Measurements from ENCODE around the gene CWF19L1. TPM values are rescaled to one million over a fixed set of nuclear protein-coding genes. Genes with fewer than 3 reads are reported as not detected.
"Not testable (repeated sequence)": the region's sequence is repeated elsewhere in the genome, so short reads cannot be mapped to it uniquely, and the experiment has no call there.

Gene CWF19L1
- total RNA-seq (2014; rRNA removed; shearing (Covaris generic)): 47.1 and 54.3 TPM in 2 replicates

DNA sequence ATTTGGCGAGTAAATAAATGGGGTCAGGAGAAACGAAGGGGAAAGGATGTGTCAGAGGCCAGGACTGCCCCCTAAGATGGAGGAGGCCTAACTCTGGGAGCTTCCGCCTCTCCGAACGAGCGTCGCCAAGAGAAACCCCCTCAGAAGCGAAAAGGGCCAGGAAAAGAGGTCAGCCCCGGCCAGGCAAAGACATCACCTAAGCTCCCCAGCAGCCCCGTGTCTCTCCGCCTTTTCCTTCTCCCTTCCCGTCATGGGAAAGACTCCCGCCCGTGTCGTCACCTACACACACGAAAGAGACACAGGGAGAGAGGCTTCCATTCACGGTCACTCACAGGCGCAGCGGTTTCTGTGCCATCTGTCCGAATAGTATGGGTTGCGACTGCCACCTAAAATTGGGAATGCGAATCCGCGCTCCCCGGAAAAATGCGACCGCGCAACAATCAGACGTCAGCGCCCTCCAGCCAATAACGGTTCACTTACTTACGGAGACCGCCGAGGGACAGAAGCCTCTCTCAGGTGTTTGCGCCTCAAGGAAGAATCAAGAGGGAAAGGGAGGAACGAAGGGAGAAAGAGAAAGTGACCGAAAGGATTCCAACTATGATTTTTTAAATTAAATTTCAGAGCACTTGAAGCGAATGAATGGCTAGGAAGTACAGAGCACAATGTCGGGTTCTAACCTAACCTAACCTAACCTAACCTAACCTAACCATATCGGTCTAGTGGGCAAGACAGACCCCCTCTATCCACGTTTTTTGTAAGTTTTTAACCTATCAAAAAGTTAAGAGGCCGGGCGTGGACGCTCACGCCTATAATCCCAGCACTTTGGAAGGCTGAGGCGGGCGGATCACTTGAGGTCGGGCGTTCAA, at the start of gene CWF19L1:
Gene CWF19L1 (minus strand): TSS at position 400 of the 866 bp plus-strand sequence. CDS start 45 bp downstream, at position 355.
- peak; percentile 77 for DNase-seq (ENCODE audit: low spot score)

DNA sequence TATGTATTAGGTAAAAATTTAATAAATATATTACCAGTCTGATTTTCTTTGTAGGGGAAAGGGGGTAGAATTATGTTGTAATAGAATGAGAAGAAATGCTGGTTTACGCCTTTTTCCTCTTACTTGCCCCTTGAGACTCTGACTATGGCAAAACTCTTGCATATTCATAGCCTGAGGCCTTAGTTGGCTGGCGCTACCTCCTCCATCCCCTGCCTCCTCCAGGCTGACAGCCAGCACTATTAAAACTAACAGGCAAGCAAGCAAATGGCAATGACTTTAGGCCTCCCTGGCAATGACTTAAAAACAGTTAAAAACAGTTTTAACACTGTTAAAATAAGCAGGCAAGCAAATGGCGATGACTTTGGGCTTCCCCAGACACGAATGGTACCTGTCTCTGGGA, 48.2 kb upstream of the CWF19L1 start:
- DNase-seq (ENCODE audit: low spot score): no peak

GRCh38 chr10:100311298-100311697, 43.9 kb upstream of the CWF19L1 start:
- no peak for DNase-seq (ENCODE audit: low spot score)

GRCh38 chr10:100307684-100308083, 40.2 kb upstream of the CWF19L1 start:
- DNase-seq (ENCODE audit: low spot score): peak; percentile 35

GRCh38 chr10:100306861-100307260, 39.4 kb upstream of the CWF19L1 start:
- no peak for DNase-seq (ENCODE audit: low spot score)

- DNase-seq (ENCODE audit: low spot score): no peak
Measured at GRCh38 chr10:100304414-100304813, 37.0 kb upstream of the CWF19L1 start.

DNA sequence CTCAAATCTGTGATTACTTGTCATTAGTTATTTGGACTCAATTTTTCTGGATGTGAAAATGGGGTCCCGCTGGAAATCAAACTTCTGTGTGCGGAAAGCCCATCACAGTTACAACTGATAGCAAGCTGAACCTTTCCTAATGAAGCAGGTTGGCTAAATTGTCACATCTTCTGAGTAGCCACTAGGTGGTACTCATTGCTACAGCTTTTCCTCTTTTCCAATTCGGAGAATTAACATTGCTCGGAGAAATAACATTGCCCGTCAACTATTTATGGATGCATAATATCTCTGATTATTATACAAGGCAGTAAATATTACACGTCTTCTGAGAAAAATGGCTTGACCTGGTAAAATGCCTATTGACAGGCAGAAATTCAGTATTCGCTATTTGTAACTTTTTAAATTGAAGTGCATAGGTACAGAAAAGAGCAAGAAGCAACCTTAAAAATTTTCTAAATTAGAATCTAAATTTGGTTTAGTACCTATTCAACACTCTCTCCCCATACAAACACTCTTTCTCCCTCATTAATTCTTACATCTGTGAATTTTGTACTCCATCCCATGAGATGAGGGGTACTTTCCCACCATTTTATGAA, 36.4 kb upstream of the CWF19L1 start:
- peak; percentile 57 for DNase-seq (ENCODE audit: low spot score)

GRCh38 chr10:100301123-100301522, 33.7 kb upstream of the CWF19L1 start:
- not testable (repeated sequence) for DNase-seq (ENCODE audit: low spot score)

DNA sequence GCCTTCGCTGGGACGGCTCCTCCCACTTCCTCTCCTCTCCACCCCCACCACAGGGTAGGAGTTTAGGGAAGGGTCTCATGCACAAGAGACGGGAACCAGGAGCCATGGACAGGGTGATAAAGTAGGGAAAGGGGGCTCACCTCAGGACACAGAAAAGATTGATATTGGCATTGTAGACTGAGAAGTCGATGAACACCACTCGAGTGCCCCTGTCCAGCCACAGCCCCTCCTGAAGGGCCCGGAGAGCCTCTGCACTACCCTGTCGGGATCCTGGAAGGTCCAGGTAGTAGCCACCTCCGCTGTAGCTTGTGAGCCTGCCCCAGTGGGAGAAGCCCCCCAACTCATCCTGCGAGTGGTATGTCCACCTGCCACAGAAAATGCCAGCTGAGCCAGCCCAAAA, 29.8 kb upstream of the CWF19L1 start:
- no peak for DNase-seq (ENCODE audit: low spot score)

DNA sequence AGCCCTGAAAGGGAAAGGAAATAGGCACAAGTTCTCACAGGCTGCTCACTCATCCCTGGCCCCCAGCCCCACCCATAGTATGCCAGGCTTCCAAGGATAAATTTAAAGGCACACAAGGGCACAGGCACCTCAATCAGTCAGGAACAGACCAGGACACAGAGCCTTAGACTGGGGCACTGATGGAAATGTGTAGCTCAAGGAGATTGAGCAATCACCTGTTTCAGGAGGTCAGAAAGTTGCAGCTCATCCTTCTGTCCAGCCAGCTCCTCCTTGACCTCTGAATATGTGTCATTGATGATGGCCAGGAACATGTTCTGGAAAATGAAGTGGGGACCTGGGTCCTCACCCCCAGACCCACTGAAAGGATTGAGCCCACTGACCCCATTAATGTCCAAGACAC, 25.6 kb upstream of the CWF19L1 start:
- no peak for DNase-seq (ENCODE audit: low spot score)

- DNase-seq (ENCODE audit: low spot score): not testable (repeated sequence)
Measured at GRCh38 chr10:100292300-100292699, 24.9 kb upstream of the CWF19L1 start.

DNA sequence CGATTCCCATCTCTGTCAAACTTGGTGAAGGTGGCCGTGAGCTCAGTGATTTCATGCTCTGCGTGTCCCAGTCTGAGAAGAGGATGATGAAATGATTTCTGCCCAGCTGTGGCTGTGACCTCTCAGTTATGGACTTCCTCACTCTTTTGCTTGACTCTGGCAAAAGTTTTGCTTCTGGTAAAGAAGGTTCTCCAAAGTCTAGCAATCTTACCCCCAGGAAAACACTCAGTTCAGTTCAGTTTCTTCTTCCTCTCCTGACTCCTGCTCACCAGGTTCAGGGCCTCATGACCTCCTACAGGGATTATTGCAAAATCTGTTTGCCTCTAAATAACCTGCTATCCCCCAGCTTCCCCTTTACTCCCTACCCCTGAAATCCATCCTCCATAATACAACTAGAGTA, 23.9 kb upstream of the CWF19L1 start:
- DNase-seq (ENCODE audit: low spot score): no peak

DNA sequence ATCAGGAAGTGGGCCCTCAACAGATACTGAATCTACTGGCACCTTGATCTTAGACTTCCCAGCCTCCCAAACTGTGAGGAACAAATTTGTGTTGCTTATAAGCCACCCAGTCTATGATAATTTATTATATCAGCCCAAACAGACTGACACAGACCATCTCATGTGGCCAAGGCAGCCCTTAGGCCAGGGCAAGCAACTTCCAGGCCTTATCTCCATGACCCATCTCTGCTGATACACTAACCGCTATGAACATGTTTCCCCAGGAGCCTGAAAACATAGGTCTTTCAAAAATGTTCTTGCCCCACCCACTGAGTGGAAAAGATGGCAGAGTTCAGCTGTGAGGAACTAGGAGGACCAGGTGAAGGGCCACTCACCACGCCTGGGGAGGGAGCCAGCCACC, 22.2 kb upstream of the CWF19L1 start:
- DNase-seq (ENCODE audit: low spot score): no peak

DNA sequence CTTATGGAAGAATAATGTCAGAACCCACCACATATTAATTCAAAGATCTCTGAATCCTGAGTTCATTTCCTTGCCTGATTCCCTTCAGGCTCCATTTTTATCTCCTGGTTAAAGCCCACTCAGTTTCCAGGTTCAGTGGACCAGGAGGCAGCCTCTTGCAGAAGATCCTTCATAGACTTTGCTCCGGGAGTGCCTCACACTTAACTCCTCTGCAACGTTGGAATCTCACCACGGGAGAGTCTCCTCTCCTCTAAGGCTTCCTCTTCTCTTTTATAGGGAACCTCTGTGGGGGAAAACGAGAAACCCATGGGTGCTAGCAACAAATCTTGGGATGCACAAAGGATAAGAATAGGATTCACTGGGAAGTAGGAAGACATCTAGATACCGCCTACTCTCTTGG, 20.8 kb upstream of the CWF19L1 start:
- no peak for DNase-seq (ENCODE audit: low spot score)

DNA sequence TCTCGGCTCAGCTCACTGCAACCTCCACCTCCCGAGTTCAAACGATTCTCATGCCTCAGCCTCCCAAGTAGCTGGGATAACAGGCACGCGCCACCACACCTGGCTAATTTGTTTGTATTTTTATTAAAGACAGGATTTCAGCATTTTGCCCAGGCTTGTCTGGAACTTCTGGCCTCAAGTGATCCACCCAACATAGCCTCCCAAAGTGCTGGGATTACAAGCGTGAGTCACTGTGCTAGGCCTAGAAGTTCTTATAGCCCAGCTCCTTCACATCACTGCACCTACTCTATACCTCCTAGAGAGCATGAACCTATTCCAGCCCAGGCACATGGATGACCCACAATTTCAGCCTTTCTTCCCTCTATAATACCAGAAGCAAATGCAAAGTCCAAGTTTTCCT, 20.3 kb upstream of the CWF19L1 start:
- no peak for DNase-seq (ENCODE audit: low spot score)

- peak; percentile 84 for DNase-seq (ENCODE audit: low spot score)
Measured at GRCh38 chr10:100286051-100287033, 18.9 kb upstream of the CWF19L1 start, which contains the start of gene BLOC1S2. Gene BLOC1S2 (minus strand): TSS chr10:100286680. CDS start chr10:100286659, 21 bp downstream.

- DNase-seq (ENCODE audit: low spot score): peak; percentile 16
Measured at GRCh38 chr10:100285326-100285725, 17.9 kb upstream of the CWF19L1 start.

DNA sequence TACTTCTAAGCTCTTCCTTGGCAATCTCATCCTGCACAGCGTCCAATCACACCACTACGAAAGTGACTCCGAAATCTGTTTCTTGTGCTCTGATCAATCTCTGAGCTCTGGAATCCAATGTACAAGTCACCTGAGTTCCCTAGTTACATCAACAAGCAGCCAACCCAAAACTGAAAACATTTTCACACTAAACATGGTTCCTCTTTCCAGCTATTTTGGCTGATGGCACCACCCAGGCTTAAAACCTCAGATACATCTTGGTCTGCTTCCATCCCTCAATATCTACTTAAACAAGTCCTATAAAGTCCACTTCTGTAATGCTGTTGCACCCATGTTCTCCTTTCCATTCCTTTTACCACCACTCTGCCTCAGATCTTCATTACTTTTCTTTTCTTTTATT, 15.5 kb upstream of the CWF19L1 start:
- no peak for DNase-seq (ENCODE audit: low spot score)

DNA sequence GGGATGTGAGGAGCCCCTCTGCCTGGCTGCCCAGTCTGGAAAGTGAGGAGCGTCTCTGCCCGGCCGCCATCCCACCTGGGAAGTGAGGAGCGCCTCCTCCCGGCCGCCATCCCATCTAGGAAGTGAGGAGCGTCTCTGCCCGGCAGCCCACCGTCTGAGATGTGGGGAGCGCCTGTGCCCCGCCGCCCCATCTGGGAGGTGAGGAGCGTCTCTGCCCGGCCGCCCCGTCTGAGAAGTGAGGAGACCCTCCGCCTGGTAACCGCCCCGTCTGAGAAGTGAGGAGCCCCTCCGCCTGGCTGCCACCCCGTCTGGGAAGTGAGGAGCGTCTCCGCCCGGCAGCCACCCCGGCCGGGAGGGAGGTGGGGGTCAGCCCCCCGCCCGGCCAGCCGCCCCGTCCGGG, 9.5 kb upstream of the CWF19L1 start:
- DNase-seq (ENCODE audit: low spot score): not testable (repeated sequence)

- DNase-seq (ENCODE audit: low spot score): no peak
Measured at GRCh38 chr10:100265821-100266485, 1.5 kb downstream of the CWF19L1 start.

GRCh38 chr10:100254191-100254590, 13.2 kb downstream of the CWF19L1 start:
- no peak for DNase-seq (ENCODE audit: low spot score)

Measured in A172 (cell line).